ENCODE measurements around the gene TIMM44.

Gene TIMM44

DNA sequence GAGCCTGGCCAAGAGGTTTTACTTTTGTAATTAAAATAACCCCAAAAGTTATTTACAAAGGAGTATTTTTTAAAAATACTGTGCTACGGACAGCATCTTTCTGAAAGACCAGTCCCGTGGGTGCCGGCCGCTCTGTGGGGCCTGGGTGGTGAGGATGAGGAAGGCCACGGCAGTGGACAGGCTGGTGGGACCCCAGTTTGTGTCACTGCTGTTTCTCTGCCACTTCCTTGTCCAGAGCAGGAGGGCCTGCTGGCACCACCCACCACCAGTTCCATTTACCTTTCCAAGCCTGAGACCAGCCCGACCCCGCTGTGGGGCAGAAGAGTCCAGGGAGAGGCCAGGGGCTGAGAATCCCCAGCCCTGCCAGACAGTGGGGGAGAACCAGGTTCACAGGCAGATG lies 38.2 kb upstream of the TIMM44 start:
- ChIA-PET POLR2A (ENCODE audit: low non-redundant PET) (no interaction called here), CTCF (no interaction called here)
- TF ChIP-seq, protein P1, sequence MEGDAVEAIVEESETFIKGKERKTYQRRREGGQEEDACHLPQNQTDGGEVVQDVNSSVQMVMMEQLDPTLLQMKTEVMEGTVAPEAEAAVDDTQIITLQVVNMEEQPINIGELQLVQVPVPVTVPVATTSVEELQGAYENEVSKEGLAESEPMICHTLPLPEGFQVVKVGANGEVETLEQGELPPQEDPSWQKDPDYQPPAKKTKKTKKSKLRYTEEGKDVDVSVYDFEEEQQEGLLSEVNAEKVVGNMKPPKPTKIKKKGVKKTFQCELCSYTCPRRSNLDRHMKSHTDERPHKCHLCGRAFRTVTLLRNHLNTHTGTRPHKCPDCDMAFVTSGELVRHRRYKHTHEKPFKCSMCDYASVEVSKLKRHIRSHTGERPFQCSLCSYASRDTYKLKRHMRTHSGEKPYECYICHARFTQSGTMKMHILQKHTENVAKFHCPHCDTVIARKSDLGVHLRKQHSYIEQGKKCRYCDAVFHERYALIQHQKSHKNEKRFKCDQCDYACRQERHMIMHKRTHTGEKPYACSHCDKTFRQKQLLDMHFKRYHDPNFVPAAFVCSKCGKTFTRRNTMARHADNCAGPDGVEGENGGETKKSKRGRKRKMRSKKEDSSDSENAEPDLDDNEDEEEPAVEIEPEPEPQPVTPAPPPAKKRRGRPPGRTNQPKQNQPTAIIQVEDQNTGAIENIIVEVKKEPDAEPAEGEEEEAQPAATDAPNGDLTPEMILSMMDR (conservative IDR thresholded peaks at IDR 0.05; ENCODE audit: low read depth), result no peak
- no peak for DNase-seq (ENCODE audit: low spot score)
- peak overlapping the region; percentile 100 for H3K27ac ChIP-seq

DNA sequence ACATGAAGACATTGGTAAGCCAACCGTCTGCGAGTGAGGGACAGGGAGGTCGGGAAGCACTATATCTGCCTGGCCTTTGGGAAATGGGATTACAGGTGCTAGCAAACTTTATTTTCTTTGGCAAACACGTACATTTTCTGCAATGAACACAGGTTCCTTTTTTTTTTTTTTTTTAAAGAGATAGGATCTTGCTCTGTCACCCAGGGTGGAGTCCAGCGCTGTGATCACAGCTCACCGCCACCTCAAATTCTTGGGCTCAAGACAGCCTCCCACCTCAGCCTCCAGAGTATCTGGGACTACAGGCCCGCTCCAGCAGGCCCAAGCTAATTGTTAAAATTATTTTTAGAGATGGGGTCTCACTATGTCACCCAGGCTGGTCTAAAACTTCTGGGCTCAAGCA lies 37.7 kb upstream of the TIMM44 start:
- ChIA-PET CTCF (interaction anchor here (0.6 to 1.9 kb wide), 2 partner anchors 21 to 338 kb away, joined by 3 to 9 read pairs; no protein-coding TSS in a partner anchor), POLR2A (ENCODE audit: low non-redundant PET) (no interaction called here)
- peak overlapping the region; percentile 100 for H3K27ac ChIP-seq
- DNase-seq (ENCODE audit: low spot score), result no peak
- TF ChIP-seq, protein P1 (conservative IDR thresholded peaks at IDR 0.05; ENCODE audit: low read depth), result no peak

DNA sequence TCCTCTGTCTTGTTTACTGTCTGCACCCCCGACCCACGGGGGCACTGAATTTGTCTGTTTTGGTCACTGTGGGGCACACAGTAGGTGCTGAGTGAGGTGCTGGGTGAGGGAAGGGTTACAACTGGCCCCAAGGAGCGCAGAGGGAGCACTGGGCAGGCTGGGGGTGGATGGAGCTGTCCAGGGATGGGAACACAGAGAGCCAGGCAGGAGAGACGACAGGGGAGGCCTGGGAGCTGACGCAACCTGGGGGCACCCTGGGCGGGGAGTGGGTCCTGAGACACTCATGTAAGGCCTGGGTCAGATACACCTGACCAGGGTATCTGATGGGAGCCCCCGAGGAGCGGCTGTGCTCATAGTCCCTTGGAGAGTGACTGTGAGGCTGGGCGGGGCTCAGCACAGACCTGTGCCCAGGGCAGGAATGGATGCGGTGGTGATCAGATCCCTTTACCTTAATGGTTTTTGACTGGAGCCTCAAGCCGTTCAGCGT lies 37.2 kb upstream of the TIMM44 start:
- peak overlapping the region; percentile 55 for H3K27ac ChIP-seq
- TF ChIP-seq, protein P1 (conservative IDR thresholded peaks at IDR 0.05; ENCODE audit: low read depth), result no peak
- DNase-seq (ENCODE audit: low spot score), result no peak
- ChIA-PET CTCF (interaction anchor here (0.6 to 1.9 kb wide), 2 partner anchors 22 to 339 kb away, joined by 3 to 9 read pairs; no protein-coding TSS in a partner anchor), POLR2A (ENCODE audit: low non-redundant PET) (no interaction called here)

DNA sequence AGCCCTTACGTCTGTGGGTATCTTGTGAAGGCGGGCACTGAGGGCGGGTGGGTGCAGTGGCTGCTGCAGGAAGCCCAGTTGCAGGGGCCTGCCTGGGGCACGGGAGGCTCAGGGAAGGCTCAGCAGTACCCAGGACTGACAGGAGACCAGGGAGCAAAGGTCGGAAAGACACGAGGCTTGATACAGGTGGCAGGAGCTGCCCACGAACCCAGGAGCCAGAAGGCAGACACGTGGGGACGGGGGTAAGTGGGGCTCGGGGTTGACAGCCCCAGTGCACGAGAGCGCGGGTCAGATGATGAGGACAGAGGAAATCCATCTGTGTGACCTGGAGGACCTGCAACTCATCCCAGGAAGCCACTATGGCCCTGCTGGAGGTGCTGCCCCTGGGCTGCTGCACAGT lies 36.7 kb upstream of the TIMM44 start:
- DNase-seq (ENCODE audit: low spot score), result no peak
- TF ChIP-seq, protein P1 (conservative IDR thresholded peaks at IDR 0.05; ENCODE audit: low read depth), result no peak
- peak overlapping the region; percentile 55 for H3K27ac ChIP-seq
- POLR2A ChIA-PET (ENCODE audit: low non-redundant PET), result no interaction called here
- CTCF ChIA-PET, result interaction anchor here (0.6 to 1.9 kb wide), 3 partner anchors 22 to 261 kb away, joined by 3 to 9 read pairs (median 4); no protein-coding TSS in a partner anchor

DNA sequence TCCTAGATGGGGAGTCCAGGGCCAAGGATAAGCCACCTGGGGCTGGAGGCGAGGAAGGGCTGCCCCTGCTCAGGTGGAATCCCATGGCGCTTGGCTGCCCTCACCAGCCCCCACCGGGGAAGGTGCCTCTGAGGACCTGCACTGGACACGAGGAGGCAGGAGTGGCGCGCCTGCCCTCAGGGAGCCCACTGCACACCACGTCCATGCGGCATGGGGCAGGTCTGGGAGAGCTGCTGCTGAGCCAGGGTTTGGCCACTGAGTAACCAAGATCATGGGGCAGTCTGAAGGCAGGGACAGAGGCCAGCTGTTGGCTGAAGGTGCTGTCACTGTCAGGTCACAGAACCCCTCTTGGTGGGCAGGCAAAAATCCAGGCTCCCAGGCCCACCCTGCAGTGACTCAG lies 36.1 kb upstream of the TIMM44 start:
- no peak for DNase-seq (ENCODE audit: low spot score)
- ChIA-PET POLR2A (ENCODE audit: low non-redundant PET) (no interaction called here), CTCF (interaction anchor here (0.6 to 1.9 kb wide), 3 partner anchors 23 to 261 kb away, joined by 3 to 9 read pairs (median 4); no protein-coding TSS in a partner anchor)
- TF ChIP-seq, protein P1 (conservative IDR thresholded peaks at IDR 0.05; ENCODE audit: low read depth), result no peak
- peak overlapping the region; percentile 55 for H3K27ac ChIP-seq

DNA sequence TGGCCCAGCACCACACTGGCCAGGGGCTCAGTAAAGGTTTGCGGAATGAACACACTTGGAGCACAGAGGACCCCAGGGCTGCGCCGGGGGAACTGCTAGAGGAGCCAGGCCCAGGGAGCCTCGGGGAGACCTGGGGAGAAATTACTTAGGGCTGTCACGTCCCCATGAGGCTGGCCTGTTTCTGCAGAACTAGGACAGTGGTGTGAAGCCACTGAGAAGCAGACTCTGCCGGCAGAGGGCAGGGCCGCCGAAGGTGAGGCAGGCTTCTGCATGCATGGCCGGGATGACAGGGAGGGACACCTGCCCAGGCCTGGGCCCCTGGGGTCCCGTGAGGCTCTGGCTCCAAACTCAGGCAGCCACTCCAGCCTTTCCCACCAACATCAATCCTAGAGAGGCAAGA lies 35.5 kb upstream of the TIMM44 start:
- DNase-seq (ENCODE audit: low spot score), result no peak
- peak overlapping the region; percentile 55 for H3K27ac ChIP-seq
- TF ChIP-seq, protein P1 (conservative IDR thresholded peaks at IDR 0.05; ENCODE audit: low read depth), result no peak
- ChIA-PET CTCF (interaction anchor here (0.5 to 1.0 kb wide), 2 partner anchors 23 to 138 kb away, joined by 3 read pairs; no protein-coding TSS in a partner anchor), POLR2A (ENCODE audit: low non-redundant PET) (no interaction called here)
